NCI-H1092 treated with DMSO at 0.1 percent for 48 hours (cell line): ENCODE measurements around the gene CPNE8.

ENCODE experiments used
- DNase-seq: peaks from one replicate; lab custom pipeline; 2025; lab: John Stamatoyannopoulos, UW

Gene CPNE8

DNA sequence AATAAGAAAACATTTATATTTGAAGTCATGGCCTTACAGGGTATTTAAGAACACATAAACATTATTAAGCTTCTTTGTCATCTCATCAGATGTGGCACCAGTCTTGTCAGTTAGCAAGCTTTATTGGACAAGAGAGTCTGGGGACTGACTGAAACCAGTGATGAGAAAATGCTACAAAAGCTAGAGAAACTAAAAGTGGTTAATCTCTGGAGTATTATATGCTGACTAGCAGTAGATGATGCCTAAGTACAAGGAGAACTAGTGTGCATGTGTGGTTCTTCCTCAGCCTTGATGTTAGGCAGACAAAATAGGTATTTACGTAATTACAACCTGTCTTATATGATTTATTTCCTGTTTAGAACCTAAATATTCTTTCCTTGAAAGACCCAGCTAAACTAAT lies 176.5 kb downstream of the CPNE8 start:
- no peak for DNase-seq

DNA sequence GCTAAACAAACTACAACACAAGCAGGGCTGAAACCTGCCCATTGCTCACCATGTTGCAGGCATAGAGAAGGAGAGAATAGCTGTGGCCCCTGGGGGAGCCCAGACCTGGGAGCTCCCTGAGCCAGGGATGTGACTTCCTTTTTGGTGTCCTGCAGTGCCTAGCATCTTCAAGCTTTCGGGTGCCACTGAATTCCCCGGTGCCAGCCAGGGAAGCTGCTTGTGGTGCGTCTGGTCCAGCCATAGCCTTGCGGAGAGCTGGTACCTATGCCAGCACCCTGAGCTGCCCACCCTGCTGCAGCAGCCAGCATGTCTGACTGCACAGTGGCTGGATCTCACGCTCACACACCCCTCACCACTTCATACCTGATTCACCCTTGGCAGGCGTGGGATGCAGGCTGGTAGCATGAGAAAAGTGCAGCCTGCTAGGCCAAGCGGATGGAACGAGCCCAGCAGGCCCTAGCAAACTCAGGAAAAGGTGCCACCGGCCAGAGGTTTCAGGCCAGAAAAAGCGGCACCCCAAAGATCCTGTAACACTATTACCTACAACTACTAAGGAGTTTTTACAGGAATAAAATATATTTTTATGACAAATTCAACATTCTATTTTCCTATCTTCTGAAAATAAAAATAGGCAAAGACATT lies 183.7 kb downstream of the CPNE8 start:
- DNase-seq = no peak

- no peak for DNase-seq
Observed at GRCh38 chr12:38720661-38721060, 184.7 kb downstream of the CPNE8 start.

GRCh38 chr12:38713294-38713693 lies 192.1 kb downstream of the CPNE8 start:
- no peak for DNase-seq

GRCh38 chr12:38711054-38711453 lies 194.3 kb downstream of the CPNE8 start:
- DNase-seq = no peak

- DNase-seq = no peak
Observed at GRCh38 chr12:38708466-38708865, 196.9 kb downstream of the CPNE8 start.

- no peak for DNase-seq
Observed at GRCh38 chr12:38707648-38708047, 197.7 kb downstream of the CPNE8 start.

DNA sequence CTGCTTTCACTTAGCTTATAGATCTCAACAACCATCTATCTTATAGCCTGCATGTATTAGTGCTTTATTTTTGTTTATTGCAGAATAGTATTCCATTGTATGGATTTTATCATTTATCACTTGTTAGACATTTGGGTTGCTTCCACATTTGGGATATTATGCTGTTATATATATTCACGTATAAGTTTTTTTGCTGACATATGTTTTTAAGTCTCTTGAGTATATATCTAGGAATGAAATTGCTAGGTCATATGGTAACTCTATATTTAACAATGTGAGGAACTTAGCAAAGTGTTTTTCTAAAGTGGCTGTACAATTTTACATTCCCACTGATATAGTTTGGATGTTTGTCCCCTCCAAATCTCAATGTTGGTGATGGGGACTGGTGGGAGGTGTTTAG lies 208.1 kb downstream of the CPNE8 start:
- DNase-seq = no peak

DNA sequence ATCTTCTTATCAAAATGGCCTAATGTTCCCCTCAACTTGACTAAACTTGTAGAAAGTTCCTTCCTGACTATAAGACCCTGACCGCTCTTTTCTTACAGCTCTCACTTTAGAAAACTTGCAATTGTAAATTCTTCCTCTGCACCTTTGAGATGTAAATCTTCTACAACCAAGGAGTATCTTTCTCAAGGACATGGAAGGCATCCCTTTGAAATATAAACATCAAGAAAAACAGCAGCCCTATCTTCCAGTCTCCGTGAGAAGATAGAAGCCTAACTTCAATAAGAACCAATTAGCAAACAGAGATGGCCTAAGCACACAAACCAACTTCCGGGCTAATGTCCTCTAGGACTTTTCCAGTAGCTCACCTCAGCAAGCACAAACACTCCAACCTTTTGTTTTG lies 210.3 kb downstream of the CPNE8 start:
- no peak for DNase-seq

DNA sequence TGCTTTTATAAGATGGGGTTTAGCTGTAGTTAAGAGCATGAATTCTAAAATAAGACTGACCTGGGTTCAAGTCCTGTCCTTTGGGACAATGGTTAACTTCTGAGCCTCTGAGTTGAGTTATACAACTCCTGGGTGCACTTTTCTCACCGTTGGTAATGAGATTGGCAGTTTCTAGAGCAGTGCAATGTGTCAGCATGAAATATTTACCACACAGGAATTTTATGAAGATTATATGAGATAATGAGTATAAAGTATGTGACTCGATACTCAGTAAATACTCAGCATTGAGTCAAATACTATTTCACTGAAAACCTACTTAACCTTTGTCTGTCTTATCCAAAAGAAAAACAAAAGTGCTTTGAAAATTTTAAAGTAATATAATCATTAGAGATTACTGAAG lies 214.2 kb downstream of the CPNE8 start:
- no peak for DNase-seq

DNA sequence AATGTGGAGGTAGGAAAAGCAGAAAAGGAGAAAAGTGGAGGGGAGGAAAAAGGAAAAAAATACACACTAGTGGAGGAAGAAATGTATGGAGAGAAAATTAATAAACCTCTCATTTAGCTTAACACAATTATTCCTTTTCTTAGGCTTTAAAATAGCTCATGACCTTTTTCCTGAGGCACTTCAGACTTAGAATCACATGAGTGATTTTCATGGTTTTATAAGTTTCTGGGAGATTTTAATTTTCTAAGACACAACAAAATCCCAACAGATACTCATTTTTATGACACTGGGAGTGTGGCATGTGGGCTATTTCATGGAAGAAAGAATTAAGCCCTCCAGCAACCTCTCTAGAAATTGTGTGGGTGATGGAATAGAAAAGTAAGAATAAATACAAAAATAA lies 214.7 kb downstream of the CPNE8 start:
- DNase-seq = no peak

DNA sequence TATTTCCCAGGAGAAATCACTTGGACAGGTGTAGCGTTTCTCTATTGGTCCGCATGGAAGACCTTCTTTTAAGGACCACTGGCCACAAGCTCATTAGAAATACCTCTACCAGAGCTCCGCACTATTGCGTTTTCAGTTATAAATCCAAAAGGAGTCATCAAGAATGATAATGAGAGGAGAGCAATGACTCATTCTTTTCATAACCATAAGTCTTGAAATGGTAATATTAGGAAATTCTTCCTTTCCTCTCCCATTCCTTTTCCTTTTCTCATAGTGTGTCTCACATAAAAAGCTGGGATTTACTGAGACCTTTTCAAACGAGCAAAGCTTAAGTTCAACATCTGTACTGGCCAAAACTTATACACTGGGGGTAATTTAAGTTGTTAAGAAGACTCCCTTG lies 215.7 kb downstream of the CPNE8 start:
- DNase-seq = no peak

DNA sequence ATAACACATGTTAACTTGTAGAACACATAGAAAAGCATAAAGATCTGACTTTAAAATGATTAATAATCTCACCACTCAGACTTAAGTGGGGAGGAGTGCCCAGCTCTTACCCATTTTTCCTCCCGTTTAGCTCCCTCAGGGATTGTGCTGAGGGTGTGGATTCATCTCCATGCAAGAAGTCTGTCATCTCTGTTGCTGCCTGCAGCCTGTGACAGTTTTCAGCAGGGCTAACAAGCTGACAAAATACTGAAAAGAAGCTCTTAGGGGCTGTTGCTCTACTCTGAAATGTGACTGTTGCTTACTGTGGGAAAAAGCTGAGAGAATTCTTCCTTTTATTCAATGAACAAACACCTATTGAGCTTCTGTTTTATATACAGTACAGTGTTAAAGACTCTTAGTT lies 216.2 kb downstream of the CPNE8 start:
- DNase-seq = no peak

GRCh38 chr12:38682521-38682920 lies 222.9 kb downstream of the CPNE8 start:
- no peak for DNase-seq

- DNase-seq = no peak
Observed at GRCh38 chr12:38669530-38669929, 235.9 kb downstream of the CPNE8 start.

DNA sequence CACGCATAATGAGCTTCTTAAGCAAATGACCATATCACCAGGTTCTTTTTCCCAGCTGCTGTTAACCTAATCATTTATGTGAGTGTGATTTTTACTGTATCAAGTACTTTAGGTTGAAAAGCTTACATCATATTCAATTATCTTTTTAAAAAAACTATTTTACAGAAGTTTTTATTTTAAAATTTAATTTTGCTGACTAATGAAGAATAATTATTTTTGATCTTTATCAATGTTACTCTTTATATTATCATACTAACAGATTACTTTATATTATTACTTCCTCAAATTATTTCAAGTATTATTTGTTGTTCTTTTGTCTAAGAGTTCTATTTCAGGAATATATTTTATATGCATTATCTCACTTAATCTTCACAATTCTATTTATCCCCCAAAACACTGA lies 236.3 kb downstream of the CPNE8 start:
- no peak for DNase-seq

GRCh38 chr12:38666425-38666824 lies 239.0 kb downstream of the CPNE8 start:
- no peak for DNase-seq

- DNase-seq = no peak
Observed at GRCh38 chr12:38664661-38665269, 240.6 kb downstream of the CPNE8 start.

DNA sequence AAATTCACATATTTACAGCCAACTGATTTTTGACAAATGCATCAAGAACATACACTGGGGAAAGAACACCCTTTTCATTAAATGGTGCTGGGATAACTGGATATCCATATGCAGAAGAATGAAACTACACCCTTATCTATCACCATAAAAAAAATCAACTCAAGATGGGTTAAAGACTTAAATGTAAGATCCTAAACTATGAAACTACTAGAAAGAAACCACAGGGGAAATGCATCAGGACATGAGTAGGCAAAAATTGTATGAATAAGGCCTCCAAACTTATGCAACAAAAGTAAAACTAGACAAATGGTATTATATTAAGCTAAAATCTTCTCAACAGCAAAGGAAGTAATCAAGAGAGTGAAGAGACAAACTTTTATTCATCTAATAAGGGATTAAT lies 242.6 kb downstream of the CPNE8 start:
- no peak for DNase-seq

- DNase-seq = no peak
Observed at GRCh38 chr12:38653650-38654049, 251.7 kb downstream of the CPNE8 start.

- DNase-seq = no peak
Observed at GRCh38 chr12:38648813-38649212, 256.6 kb downstream of the CPNE8 start.

DNA sequence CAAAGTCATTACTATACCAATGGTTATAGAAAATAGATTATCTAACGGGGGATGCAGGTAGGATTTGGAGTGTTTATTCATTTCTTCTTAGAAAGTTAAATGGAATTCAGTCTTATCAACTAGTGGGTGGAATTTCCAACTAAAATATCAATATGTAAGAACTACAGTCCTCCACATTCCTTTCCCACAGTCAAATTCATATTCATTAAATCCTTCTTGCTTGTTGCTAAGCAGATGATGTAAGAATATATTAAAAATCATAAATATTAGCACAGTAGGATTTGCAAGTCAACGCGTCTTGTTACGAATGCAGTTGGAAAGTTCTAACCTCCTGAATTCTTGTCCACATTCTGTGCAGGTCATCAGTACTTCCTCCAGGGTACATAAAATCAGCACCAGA lies 259.2 kb downstream of the CPNE8 start:
- DNase-seq = no peak

- no peak for DNase-seq
Observed at GRCh38 chr12:38639625-38640024, 265.8 kb downstream of the CPNE8 start.

- DNase-seq = no peak
Observed at GRCh38 chr12:38638401-38638800, 267.0 kb downstream of the CPNE8 start.
